ENCODE data around the gene ETFB.

The ETFB gene

DNA sequence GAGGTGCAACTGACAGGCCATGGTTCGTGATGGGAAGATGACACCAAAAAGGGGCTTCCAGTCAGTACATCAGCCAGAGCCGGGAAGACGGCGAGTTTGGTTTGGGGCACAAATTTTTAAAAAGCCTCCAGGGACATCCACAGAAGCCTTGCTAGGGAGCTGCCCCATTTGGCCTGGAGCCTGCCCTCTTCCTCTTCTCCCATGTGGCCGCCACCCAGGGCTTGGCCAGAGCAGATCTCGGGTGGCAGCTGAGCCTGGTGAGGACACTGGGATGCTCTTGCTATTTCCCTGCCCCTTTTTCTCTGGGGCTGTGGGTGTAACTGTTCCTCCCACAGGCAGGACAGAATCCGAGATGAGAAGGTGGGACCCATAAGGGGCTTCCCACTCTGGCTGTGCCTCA lies 8.2 kb downstream of the ETFB start:
- no peak overlapping the region for H3K4me3 ChIP-seq (ENCODE audit: low read length)
- TF ChIP-seq, protein P1, sequence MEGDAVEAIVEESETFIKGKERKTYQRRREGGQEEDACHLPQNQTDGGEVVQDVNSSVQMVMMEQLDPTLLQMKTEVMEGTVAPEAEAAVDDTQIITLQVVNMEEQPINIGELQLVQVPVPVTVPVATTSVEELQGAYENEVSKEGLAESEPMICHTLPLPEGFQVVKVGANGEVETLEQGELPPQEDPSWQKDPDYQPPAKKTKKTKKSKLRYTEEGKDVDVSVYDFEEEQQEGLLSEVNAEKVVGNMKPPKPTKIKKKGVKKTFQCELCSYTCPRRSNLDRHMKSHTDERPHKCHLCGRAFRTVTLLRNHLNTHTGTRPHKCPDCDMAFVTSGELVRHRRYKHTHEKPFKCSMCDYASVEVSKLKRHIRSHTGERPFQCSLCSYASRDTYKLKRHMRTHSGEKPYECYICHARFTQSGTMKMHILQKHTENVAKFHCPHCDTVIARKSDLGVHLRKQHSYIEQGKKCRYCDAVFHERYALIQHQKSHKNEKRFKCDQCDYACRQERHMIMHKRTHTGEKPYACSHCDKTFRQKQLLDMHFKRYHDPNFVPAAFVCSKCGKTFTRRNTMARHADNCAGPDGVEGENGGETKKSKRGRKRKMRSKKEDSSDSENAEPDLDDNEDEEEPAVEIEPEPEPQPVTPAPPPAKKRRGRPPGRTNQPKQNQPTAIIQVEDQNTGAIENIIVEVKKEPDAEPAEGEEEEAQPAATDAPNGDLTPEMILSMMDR (conservative IDR thresholded peaks at IDR 0.05; ENCODE audit: low read length): no peak
- no peak for DNase-seq (ENCODE audit: low read depth)

DNA sequence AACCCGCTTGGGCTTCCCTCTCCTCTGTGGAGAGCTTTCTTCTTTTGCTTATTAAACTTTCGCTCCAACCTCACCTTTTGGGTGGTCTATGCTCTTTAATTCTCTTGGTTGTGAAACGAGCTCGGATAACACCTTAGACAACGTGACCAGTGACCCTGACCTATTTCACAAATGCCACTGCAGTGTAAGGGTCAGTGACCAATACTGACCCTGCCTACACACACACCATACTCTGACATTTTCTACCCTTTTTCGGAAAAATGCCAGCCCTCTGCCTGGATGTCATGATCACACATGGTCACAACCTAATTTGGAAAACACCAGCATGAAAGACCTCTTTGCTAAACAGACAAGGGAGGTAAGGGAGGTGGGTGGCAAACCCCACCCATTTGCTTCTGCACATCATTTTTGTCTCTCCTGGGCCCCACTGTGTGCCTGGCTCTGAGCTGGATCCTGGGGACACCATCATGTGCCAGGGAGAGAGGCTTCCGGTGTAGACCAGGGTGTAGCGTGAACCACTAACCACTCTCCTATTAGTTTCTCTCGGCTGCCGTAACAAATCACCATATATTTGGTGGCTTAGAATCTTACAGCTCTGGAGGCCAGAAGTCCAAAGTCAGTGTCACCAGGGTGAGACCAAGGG lies 9.9 kb downstream of the ETFB start:
- no peak overlapping the region for H3K4me3 ChIP-seq (ENCODE audit: low read length)
- TF ChIP-seq, protein P1 (conservative IDR thresholded peaks at IDR 0.05; ENCODE audit: low read length): no peak
- DNase-seq (ENCODE audit: low read depth): no peak

DNA sequence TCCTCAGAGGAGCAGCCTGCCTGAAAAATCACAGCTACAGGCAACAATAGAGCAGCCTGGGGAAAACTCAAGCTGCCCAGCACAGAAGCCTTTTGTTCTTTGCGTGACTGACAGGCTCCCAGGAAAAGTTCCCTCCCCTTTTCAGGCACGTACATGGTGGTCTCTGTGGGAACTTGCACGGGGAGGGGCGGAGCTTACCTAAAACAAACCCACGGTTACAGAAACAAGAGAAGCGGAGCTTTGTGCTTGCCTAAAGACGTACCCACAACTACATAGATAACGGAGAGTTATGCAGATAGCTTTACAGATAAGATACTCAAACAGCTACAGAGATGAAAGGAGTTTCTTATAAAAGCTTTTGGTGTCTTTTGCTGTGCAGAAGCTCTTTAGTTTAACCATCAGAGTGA lies 11.4 kb downstream of the ETFB start:
- DNase-seq (ENCODE audit: low read depth): no peak
- TF ChIP-seq, protein P1 (conservative IDR thresholded peaks at IDR 0.05; ENCODE audit: low read length): no peak
- H3K4me3 ChIP-seq (ENCODE audit: low read length): no peak overlapping the region

DNA sequence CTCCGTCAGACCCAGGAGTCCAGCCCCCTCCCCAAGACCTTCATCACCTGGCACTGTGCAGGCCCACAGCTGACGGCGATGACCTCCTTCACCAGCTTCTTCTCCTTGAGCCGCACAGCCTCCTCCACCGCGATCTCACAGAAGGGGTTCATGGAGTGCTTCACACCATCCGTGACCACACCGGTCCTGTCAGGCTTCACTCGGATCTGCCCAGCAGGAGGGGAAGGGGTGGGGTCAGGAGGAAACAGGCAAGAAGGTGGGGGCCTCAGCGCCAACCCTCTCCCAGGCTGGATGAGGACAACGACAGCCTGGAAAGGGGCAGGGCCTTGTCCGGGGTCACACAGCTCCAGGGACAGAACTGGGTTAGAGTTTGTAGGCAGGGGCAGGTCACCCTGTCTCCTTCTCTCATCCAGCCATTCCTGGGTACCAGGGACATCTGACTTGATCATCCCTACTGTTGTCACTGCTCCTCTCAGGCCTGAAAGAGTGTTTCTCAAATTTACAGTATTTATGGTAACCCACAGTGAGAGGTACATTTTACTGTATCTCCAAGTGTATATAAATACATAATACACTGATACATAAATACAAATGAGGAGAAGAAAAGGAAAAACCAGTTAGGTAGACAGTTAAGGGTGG lies 12.0 kb downstream of the ETFB start:
- TF ChIP-seq, protein P1 (conservative IDR thresholded peaks at IDR 0.05; ENCODE audit: low read length): no peak
- DNase-seq (ENCODE audit: low read depth): no peak
- H3K4me3 ChIP-seq (ENCODE audit: low read length): no peak overlapping the region

DNA sequence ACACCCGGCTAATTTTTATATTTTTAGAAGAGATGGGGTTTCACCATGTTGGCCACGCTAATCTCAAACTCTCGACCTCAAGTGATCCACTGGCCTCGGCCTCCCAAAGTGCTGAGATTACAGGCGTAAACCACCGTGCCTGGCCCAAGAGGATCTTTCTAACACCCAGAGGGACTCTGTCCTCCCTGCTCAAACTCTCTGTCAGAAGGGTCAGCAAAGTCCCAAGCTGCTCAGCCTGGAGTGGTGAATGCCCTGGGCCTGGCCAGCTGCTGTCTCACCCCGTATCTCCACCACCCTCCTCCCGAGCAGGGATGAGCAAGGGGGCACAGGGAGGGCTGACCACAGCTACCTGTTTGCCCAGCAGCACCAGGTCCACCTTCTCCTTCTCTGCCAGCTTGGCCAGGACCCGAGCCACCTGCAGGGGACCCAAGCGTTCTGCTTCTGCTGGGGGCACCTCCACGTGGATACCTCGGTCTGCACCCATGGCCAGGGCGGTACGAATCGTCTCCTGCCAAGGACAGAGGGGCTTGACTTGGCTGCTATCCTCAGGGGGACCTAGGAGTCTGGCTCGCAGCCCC lies 13.3 kb downstream of the ETFB start:
- H3K4me3 ChIP-seq (ENCODE audit: low read length): no peak overlapping the region
- DNase-seq (ENCODE audit: low read depth): no peak
- TF ChIP-seq, protein P1 (conservative IDR thresholded peaks at IDR 0.05; ENCODE audit: low read length): no peak

DNA sequence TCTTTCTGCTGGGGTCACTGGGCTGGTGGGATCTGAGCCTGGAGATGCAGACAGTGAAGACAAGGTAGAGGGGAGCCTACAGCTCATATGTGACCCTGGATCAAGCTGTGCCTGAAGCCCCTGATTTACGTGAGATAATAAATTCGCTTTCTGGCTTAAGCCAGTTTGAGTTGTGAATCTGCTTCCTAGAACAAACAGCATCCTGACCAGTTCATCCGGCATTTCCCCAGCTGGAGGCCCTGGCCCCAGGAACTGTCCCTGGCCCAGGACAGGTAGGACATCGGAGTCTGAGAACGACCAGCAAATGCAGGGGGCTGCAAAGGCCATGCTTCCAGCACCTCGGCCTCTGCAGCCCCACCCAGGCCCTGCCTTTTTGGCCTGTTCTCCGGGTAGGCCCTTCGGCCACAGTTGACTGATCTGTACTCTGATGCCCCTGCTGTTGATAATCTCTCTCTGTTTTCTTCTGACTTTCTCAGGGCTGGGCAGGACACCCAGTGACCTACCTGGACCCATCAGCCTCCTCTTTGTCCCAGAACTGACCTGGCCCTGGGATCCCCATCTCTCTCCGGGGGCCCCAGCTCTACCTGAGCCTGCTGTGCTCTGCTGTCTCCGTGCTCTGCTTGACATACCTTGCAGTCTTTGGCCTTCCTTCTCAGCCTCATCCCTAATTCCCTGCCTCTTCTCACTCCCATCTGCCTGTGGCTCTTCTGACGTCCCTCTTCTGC lies 14.8 kb downstream of the ETFB start:
- no peak overlapping the region for H3K4me3 ChIP-seq (ENCODE audit: low read length)
- no peak for DNase-seq (ENCODE audit: low read depth)
- TF ChIP-seq, protein P1 (conservative IDR thresholded peaks at IDR 0.05; ENCODE audit: low read length): no peak

Measured in AG10803 (cell line).